MCF 10A (cell line): Measurements from ENCODE around the gene ZPBP. TPM values are rescaled to one million over a fixed set of nuclear protein-coding genes. Genes with fewer than 3 reads are reported as not detected.

Experiments used
- BruUV-seq: library from RNA; stranded (reverse); fragments of 400-500 nt; replicated peaks from 2 replicates; lab custom pipeline; 2021; lab: Mats Ljungman, UMichigan
- CTCF ChIA-PET: fragments of 300-600 bp; sonication (Branson Sonifier 250); formaldehyde crosslinking; extraction: SDS; loops from one replicate; lab custom pipeline; 2021; ENCODE audit warnings: antibody characterized with exemption, inconsistent platforms; lab: Yijun Ruan, JAX
- POLR2A ChIA-PET: fragments of 300-600, 350-650 bp; sonication (Branson Sonifier 250); formaldehyde crosslinking; extraction: SDS; loops from one replicate; lab custom pipeline; 2020; ENCODE audit warnings: antibody characterized with exemption, inconsistent platforms; lab: Yijun Ruan, JAX
- DNase-seq: peaks from one replicate; pipeline ENCODE4 v3.0.0-alpha.2; 2018; ENCODE audit not compliant: unreplicated experiment
- H3K27ac Mint-ChIP-seq: one replicate; pipeline ENCODE4 v1.8.0; 2022; ENCODE audit warnings: mild to moderate bottlenecking, low read depth, mixed read lengths; ENCODE audit not compliant: unreplicated experiment
- H3K27me3 Mint-ChIP-seq: one replicate; pipeline ENCODE4 v1.8.0; 2022; ENCODE audit warnings: mixed read lengths; ENCODE audit not compliant: insufficient read depth, unreplicated experiment
- H3K36me3 Mint-ChIP-seq: one replicate; pipeline ENCODE4 v1.8.0; 2022; ENCODE audit warnings: mild to moderate bottlenecking, moderate library complexity, mixed read lengths; ENCODE audit not compliant: insufficient read depth, unreplicated experiment
- H3K4me1 Mint-ChIP-seq: one replicate; pipeline ENCODE4 v1.8.0; 2022; ENCODE audit warnings: mixed read lengths; ENCODE audit not compliant: insufficient read depth, unreplicated experiment
- H3K4me3 Mint-ChIP-seq: one replicate; pipeline ENCODE4 v1.8.0; 2022; ENCODE audit warnings: mild to moderate bottlenecking, moderate library complexity, mixed read lengths; ENCODE audit not compliant: unreplicated experiment
- H3K9me3 Mint-ChIP-seq: one replicate; pipeline ENCODE4 v1.8.0; 2022; ENCODE audit warnings: mixed read lengths; ENCODE audit not compliant: unreplicated experiment
- intact Hi-C: fragments of 100-400 bp; cut with micrococcal nuclease; formaldehyde crosslinking; loops from 2 replicates; pipeline ENCODE4 v1.14.1; 2022
- total RNA-seq: library from RNA; stranded (reverse); gene quantifications from 2 replicates; pipeline ENCODE4 v1.2.3, GENCODE V29; 2022
- TF ChIP-seq, protein P1 (sequence below): fragments of 200-600 bp; IDR thresholded peaks from one replicate; pipeline ENCODE4 v1.8.0; 2022; ENCODE audit warnings: antibody characterized with exemption, mild to moderate bottlenecking; ENCODE audit not compliant: unreplicated experiment

ZPBP gene
- total RNA-seq, 1 experiment from 2014 or later, result not detected

DNA sequence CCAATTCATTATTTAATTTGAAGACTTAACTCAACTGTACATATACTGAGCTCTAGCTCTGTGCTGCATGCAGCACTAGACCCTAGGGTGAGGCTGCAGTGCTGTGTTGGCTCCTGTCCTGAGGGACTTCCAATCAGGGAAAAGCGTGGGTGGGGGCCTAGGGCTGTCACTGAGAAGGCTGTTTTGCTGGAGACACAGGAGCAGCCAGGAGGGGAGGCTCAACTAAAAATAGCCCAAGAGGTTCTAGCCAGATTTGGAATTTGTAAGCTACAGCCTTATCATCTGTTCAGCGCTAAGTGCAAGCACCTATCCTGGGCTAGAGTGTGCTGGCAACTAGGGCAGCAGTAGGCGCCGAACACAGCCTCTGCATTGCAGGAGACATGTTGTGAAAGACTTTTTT is 198.5 kb downstream of the ZPBP start:
- CTCF ChIA-PET, result no interaction called here
- DNase-seq, result no peak
- TF ChIP-seq, protein P1, sequence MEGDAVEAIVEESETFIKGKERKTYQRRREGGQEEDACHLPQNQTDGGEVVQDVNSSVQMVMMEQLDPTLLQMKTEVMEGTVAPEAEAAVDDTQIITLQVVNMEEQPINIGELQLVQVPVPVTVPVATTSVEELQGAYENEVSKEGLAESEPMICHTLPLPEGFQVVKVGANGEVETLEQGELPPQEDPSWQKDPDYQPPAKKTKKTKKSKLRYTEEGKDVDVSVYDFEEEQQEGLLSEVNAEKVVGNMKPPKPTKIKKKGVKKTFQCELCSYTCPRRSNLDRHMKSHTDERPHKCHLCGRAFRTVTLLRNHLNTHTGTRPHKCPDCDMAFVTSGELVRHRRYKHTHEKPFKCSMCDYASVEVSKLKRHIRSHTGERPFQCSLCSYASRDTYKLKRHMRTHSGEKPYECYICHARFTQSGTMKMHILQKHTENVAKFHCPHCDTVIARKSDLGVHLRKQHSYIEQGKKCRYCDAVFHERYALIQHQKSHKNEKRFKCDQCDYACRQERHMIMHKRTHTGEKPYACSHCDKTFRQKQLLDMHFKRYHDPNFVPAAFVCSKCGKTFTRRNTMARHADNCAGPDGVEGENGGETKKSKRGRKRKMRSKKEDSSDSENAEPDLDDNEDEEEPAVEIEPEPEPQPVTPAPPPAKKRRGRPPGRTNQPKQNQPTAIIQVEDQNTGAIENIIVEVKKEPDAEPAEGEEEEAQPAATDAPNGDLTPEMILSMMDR, result no peak
- Mint-ChIP-seq H3K27me3 (peaks cover 25% of the 10 kb centered on the region), H3K36me3 (no peaks in the 10 kb centered on the region), H3K4me1 (no peaks in the 10 kb centered on the region), H3K4me3 (no peak overlapping the region), H3K27ac (no peak overlapping the region), H3K9me3 (no peaks in the 10 kb centered on the region)
- POLR2A ChIA-PET, result no interaction called here
- no TSS peak for BruUV-seq
- intact Hi-C loops, result no loop called here

GRCh38 chr7:49893131-49893530 is 199.9 kb downstream of the ZPBP start:
- intact Hi-C loops, result no loop called here
- ChIA-PET CTCF (interaction anchor here (0.8 kb wide), 1 partner anchor 1050 kb away, joined by 5 read pairs; no protein-coding TSS in a partner anchor), POLR2A (no interaction called here)
- Mint-ChIP-seq H3K9me3 (no peaks in the 10 kb centered on the region), H3K27ac (no peak overlapping the region), H3K27me3 (peaks cover 11% of the 10 kb centered on the region), H3K4me3 (no peak overlapping the region), H3K36me3 (no peaks in the 10 kb centered on the region), H3K4me1 (no peaks in the 10 kb centered on the region)
- DNase-seq, result no peak
- TF ChIP-seq, protein P1, result no peak
- no TSS peak for BruUV-seq

GRCh38 chr7:49892481-49892880 is 200.6 kb downstream of the ZPBP start:
- H3K27me3 Mint-ChIP-seq, result peaks cover 11% of the 10 kb centered on the region
- DNase-seq, result no peak
- POLR2A ChIA-PET, result no interaction called here
- no peak overlapping the region for H3K4me3 Mint-ChIP-seq
- intact Hi-C loops, result no loop called here
- no peaks in the 10 kb centered on the region for H3K4me1 Mint-ChIP-seq
- no peaks in the 10 kb centered on the region for H3K9me3 Mint-ChIP-seq
- TF ChIP-seq, protein P1, result no peak
- H3K27ac Mint-ChIP-seq, result no peak overlapping the region
- CTCF ChIA-PET, result interaction anchor here (0.6 kb wide), 1 partner anchor 41 kb away, joined by 3 read pairs; no protein-coding TSS in a partner anchor
- no TSS peak for BruUV-seq
- H3K36me3 Mint-ChIP-seq, result no peaks in the 10 kb centered on the region

Other genes starting within 250 kb of the ZPBP start
- gene IKZF1, start 211.5 kb upstream of the ZPBP start, total RNA-seq, result not detected in 2 replicates